Measurements from ENCODE around the gene SCGB1D2.

DNA sequence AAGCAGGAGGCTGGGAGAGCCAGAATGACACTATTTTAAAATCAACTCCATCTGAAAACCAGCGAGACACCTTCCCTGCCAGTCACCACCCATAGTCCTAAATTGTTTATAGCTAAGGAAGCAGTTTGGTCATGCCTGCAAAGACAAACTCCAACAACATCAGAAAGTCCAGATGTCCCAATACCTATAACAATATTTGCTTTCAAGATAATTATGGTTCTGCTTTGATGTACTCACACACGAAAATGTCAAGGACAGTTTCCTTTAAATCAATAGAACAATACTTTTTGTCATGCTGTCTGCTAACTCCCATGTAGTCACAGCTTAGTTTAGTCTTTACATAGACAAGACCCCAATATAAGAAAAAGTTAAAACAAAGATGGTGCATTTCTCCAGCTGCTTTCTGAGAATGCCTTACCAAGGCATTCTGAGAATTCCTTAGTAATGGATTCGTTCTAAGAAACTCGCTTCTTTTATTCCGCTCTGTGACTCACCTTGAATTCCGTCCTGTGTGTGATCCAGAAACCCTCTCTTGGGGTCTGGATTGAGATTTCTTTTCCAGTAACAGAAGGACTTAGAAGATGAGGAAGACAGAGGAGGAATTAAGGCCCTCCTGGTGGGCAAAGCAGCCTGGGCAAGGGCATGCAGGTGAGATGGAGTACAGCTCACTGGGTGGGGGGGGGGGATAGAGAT, 18.4 kb downstream of the SCGB1D2 start:
- TF ChIP-seq TAF1 (IDR thresholded peaks at IDR 0.05; ENCODE audit: low read depth, low read length) (no peak), POLR2A (IDR thresholded peaks at IDR 0.05; ENCODE audit: low read depth, low read length) (no peak), SPI1 (IDR thresholded peaks at IDR 0.05; ENCODE audit: low read depth, low read length) (no peak), POLR2AphosphoS5 (IDR thresholded peaks at IDR 0.05; ENCODE audit: low read depth, low read length) (no peak), PAX5 (IDR thresholded peaks at IDR 0.05; ENCODE audit: insufficient read depth, low read length, severe bottlenecking) (no peak)

Measured in GM12891 (cell line).